PC-3 (cell line): Measurements from ENCODE around the gene CACHD1.

Source experiments
- EZH2 ChIP-seq: fragments of 300-600 bp; sonication (generic); IDR thresholded peaks from one replicate; pipeline ENCODE4 v1.6.1; 2017; ENCODE audit warnings: antibody characterized with exemption, mild to moderate bottlenecking, low read length; ENCODE audit not compliant: unreplicated experiment
- TF ChIP-seq, protein P1 (sequence below): fragments of 300-600 bp; sonication (generic); conservative IDR thresholded peaks from 2 replicates; pipeline ENCODE4 v1.5.1; 2017; ENCODE audit warnings: antibody characterized with exemption, low read depth, mild to moderate bottlenecking, low read length

DNA sequence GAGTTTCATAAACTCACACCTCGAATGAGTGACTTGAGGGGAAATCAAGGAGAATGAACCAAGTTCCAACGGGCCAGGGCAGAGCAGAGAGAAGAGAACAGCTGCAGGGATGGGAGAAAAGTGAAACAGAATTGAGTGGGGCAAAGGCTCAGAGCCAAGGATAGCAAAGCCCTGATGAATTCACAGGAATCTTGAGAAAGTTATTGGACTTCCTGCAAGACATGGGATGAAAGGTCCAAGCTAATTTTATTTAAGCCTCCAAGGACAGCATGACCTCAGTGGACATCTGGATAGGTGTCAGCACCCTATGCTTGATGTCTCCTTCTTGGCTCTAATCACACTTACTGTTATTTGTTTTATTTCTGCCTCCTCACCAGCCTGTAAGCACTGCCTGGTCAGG, 232.0 kb downstream of the CACHD1 start:
- TF ChIP-seq EZH2: no peak
- TF ChIP-seq, protein P1, sequence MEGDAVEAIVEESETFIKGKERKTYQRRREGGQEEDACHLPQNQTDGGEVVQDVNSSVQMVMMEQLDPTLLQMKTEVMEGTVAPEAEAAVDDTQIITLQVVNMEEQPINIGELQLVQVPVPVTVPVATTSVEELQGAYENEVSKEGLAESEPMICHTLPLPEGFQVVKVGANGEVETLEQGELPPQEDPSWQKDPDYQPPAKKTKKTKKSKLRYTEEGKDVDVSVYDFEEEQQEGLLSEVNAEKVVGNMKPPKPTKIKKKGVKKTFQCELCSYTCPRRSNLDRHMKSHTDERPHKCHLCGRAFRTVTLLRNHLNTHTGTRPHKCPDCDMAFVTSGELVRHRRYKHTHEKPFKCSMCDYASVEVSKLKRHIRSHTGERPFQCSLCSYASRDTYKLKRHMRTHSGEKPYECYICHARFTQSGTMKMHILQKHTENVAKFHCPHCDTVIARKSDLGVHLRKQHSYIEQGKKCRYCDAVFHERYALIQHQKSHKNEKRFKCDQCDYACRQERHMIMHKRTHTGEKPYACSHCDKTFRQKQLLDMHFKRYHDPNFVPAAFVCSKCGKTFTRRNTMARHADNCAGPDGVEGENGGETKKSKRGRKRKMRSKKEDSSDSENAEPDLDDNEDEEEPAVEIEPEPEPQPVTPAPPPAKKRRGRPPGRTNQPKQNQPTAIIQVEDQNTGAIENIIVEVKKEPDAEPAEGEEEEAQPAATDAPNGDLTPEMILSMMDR: no peak
